GM21619 (cell line): ENCODE measurements around the gene NPHP4.

Source experiments
- ATAC-seq: cut with Tn5 transposase; IDR thresholded peaks from one replicate; pipeline ENCODE4 v1.9.1; 2021; ENCODE audit not compliant: unreplicated experiment

NPHP4 gene

DNA sequence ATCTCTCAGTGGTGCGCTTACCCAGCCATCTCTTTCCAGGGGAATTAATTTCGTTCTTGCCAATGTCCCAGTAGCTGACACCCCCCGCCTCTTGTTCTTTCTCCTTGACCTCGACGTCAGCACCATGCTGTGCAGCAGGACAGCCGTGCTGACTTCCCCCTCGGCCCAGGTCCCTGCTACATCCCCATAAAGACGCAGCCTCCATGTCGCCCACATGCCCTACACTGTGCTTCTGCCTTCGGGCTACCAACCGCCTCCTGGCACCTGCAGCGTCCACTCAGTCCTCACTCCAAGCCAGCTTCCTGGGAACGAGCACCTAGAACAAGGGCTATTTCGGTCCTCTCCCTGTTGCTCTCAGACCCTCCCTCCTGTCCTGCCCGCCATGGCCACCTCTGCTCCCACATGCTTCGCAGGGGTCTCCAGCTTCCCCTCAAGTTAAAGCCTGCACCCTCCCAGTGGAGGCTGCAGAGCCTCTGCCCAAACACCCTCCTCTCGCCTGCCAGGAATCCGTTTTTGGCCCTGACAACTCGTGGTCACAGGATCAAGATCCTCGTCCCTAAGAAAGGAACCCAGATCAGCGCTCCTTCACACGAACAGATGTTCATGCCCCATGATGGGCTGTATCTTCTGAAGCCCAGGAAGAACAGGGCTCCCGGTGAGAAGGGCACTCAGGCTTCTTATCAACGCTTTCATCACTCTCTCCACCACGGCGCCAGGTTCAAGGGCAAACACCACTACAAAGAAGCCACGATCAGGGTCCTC is 109.7 kb downstream of the NPHP4 start:
- ATAC-seq = no peak

- ATAC-seq = no peak
These were observed 110.6 kb downstream of the NPHP4 start for GRCh38 chr1:5881526-5882222.

GRCh38 chr1:5880630-5881405 is 111.4 kb downstream of the NPHP4 start:
- ATAC-seq = no peak

GRCh38 chr1:5879421-5879820 is 112.8 kb downstream of the NPHP4 start:
- ATAC-seq = no peak

DNA sequence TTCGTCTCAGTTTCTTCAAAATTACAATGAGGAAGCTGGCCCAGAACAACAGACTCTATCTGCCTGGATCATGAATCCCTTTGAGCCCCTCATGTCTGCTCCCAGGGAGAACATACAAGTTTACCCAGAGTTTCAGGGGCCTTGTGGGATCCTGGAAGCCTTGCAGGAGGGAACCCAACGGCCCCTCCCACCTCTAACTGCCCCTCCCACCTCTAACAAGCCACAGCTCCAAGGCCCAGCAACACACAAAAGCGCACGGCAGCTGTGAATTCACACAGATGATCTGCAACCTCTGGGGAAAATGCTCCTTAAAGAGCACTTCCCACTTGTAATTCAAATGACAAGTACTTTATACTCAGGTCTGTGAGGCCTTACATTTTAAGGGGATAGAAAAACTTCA is 113.3 kb downstream of the NPHP4 start:
- no peak for ATAC-seq

- ATAC-seq = no peak
These were observed 114.3 kb downstream of the NPHP4 start for GRCh38 chr1:5877683-5878530.

DNA sequence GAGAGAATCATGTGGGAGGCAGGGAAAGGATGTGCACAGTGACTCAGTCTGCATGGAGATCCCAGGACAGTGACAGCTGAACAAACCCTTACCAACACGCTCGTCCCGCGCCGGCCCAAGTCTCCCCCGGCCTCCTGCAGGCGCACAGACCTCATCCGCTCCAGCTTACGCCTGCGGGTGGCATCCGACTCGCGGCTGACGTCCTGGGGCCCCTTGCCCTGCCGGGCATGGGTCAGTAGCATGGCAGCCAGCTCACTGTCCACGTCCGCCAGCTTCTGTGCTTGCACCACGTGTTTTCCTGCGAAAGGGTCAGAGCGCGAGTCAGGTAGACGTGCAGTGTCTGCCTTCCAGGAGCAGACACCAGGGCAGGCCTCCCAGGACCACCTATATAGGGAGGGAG is 115.2 kb downstream of the NPHP4 start:
- no peak for ATAC-seq

DNA sequence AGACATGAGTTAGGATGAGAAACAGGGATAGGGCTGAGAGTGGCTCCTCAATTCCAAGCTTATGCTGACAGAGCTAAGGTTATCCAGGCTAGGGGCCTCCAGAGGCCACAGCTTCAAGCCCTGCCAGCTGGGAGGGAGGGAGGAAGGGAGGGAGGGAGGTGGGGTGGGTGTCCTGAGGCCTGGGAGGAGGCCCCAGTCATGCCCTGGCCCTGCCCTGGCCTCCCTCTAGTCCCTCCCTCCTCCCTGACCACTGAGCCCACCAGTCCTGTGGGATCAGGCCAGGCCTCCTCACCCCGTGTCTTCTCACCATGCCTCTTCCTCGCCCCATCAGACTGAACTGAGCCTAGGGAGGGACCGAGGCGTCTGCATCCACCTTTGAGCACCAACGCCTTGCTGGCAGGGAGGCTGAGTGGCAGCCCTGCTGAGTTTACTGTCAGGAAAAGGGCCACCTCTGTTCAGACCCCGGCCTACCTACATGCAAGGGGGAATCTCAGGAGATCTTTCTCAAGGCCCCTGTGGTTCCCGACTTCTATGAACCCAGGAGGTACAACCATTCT is 116.1 kb downstream of the NPHP4 start:
- ATAC-seq = no peak

DNA sequence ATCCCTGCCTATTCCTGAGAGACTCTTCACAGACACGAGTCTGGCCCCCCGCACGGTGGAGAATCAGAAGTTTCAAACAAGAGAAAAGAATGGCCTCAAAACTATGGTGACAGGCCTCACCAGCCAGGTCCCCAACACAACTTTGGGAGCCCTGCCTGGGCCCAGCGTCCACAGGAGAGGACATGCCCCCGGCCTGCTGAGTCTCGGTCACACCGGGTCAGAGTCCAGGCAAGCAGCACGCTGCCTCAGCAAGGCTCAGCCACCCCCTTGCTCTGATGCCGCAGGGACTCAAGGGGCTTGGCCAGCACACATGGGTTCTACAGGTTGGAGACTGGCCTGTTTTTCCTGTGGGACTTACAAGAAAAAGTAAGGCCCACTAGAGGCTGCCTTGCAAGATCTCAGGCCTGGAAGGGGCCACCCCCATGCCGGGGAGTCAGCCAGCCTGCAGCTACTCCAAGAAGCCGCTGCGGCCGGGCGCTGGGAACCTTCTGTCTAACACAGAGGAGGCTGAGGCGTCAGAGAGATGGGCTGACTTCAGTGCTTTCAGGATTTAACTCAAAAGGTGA is 116.8 kb downstream of the NPHP4 start:
- ATAC-seq = no peak

DNA sequence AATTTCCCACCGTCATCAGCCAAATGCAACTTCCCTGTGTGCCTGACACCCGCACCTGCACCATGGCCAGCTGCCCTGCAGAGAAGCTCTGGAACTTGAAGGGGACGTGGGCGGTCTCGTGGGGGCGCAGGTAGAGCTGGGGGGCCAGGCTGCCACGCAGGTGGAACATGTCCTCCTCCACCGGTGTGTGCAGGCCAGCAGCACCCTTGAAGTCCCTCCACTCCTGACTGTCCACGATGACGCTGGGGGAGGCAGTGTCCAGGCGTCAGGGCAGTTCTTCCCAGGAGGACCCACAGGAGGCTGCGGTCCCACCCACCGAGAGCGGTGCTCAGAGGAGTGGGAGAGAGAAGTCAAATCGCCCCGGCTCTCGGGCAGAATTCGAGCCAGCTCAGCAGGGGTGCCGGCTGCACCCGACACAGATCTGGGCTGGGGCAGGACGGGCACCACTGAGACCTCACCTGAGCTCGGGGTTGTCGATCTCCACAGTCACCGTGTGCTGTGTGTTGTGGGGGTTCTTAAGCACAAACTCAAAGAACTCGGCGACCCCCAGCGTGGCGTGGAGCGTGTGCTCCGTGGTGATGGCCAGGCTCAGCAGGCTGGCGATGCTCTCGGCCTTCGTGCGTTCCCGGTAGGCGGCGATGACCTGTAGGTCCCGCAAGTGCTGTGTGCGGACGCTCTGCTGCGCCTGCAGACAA is 117.7 kb downstream of the NPHP4 start:
- no peak for ATAC-seq

GRCh38 chr1:5873556-5873955 is 118.7 kb downstream of the NPHP4 start:
- no peak for ATAC-seq

DNA sequence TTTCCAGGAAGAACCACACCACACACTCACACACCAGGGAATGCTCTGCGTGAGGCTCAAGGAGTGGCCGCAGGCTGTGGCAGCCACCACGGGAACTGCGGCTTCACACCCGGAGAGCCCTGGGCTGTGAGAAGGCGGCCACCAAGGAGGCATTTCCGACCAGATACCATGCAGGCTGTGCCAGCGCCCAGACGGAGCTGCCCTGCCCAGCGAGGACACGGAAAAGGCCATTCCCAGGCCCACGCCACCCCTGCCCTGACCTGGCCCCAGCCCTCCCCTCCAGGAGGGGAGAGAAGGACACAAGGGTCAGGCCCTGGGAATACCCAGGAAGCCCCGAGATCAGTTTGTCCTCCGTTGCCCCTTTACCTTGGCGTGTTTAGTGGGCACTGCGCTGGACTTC is 119.3 kb downstream of the NPHP4 start:
- ATAC-seq = no peak

- ATAC-seq = no peak
These were observed 123.2 kb downstream of the NPHP4 start for GRCh38 chr1:5868931-5869500.

DNA sequence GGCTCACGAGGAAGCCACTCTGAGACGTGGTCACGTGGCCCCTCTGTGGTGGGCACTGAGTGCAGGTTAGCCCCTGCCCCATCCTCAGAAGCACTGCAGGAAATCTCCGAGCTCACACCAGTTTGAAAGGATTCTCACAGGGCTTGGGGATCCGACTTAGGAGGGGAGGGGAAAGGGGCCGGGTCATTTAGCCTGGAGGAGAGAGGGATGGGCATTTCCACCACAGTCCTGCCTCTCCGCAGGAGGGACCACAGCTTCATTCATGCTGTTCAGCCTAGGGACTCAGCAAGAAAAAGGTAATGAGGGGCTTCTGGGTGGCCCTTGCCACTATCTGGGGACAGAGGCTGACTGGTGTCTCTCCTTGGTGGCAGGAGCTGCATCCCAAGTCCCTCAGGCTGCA is 126.5 kb downstream of the NPHP4 start:
- no peak for ATAC-seq

DNA sequence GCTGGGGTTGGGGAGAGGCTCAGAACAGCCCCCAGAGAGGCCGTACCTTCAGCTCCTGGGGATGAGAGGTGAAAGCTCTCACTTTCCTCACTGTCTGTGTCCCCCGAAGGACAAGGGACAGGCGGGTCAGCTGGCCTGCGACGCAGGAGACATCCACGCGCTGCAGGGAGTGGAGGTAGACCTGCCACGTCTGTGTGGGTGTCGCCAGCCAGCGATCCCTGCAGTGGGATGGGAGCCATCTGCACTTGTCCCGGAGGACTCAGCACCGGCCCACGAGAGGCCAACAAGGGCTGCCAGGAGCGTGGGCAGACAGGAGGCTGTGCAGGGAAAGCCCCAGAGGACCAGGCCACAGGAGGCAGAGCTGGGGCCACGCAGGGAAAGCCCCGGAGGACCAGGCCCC is 127.2 kb downstream of the NPHP4 start:
- ATAC-seq = no peak

GRCh38 chr1:5864256-5864655 is 128.0 kb downstream of the NPHP4 start:
- no peak for ATAC-seq

DNA sequence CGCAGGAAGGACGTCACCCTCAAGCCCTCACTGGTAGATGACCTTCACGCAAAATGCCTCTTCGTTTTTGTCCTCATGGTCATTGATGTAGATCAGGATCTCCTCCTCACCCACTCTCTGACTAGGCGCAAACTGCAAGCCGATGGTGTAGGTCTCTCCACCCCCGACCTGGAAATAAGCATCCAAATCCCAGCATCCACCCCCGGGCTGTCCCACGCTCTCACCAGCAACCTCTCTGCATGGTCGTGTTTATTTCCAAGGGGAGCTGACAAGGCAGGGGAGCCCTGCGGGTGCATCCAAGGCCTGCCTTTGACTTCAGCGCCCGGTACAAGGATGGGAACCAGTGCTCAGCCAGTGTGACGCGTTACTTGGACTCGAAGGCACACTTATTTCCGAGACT is 129.0 kb downstream of the NPHP4 start:
- no peak for ATAC-seq

DNA sequence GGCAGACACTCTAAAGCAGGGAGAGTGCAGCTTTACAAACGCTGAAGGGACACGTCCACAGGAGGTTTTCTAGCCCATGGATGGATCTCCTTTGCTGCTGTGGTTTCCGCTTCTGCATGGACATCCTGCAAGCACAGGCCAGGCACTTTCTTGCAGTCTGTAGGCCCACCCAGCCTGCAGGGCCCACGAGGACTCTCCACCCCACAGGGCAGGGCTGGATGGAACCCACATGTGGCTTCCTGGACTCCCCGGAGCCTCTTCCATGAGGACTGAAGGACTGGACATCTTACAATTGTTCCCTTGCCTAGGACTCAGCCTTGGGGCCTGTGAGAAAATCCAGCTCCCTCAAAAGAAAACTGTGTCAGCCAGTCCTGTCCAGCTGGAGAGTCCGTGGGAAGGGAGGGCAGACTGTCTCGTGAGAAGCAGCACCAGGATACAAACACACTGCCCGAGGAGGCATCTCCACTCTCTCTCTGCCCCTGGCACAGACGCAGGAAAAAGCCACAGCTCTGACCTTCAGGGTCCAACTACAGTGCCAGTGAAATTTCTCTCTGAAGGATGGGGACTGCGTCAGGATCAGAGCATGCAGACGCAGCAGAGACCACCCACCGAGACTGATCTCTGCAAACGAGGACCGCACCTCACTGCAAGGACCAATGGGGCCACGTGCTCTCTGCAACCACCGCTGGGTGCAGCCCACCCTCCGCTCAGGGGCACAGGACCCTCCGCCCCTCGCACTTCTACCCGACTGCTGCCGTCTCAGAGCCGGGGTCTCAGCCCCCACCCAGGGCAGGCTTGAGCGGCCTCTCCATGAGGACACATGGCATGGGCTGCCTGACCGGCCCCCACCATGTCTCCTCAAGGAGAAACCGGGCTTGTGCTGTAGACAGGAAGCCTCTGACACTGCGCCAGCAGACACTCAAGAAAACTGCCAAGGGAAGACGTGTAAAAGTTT is 130.1 kb downstream of the NPHP4 start:
- ATAC-seq = no peak
